ENCODE data around the gene NLRP5.

DNA sequence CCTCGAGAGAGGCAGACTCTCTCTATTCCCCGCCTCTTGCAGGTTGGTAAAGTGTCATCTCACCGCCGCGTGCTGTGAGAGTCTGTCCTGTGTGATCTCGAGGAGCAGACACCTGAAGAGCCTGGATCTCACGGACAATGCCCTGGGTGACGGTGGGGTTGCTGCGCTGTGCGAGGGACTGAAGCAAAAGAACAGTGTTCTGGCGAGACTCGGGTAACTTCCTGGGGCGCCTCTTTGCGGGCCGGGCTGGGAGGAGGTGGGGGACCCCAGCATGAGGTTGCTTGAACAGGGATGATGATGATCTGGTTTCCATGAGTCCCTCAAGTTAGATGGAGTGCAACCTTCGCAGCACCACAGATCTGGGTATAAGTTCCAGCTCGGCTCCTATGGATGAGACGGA, 67.0 kb downstream of the NLRP5 start:
- TF ChIP-seq, protein P1, sequence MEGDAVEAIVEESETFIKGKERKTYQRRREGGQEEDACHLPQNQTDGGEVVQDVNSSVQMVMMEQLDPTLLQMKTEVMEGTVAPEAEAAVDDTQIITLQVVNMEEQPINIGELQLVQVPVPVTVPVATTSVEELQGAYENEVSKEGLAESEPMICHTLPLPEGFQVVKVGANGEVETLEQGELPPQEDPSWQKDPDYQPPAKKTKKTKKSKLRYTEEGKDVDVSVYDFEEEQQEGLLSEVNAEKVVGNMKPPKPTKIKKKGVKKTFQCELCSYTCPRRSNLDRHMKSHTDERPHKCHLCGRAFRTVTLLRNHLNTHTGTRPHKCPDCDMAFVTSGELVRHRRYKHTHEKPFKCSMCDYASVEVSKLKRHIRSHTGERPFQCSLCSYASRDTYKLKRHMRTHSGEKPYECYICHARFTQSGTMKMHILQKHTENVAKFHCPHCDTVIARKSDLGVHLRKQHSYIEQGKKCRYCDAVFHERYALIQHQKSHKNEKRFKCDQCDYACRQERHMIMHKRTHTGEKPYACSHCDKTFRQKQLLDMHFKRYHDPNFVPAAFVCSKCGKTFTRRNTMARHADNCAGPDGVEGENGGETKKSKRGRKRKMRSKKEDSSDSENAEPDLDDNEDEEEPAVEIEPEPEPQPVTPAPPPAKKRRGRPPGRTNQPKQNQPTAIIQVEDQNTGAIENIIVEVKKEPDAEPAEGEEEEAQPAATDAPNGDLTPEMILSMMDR (conservative IDR thresholded peaks at IDR 0.05 in 1 of 2, IDR thresholded peaks at IDR 0.05 in 1 of 2; ENCODE audit: low read depth in 1 of 2, low read length in 2 of 2): no peak
- TF ChIP-seq EZH2 (IDR thresholded peaks at IDR 0.05; ENCODE audit: low read length, missing control alignments): no peak

All from fibroblast of lung (primary cell).